Stimulated activated CD8-positive, alpha-beta memory T cell treated with anti-CD3 and anti-CD28 coated beads, Interleukin-7, amount 100 ng/mL, for 4 hours (primary cell): ENCODE data around the gene RAB21.

ENCODE experiments used
- DNase-seq, 2 donors: peaks; one replicate each; pipeline ENCODE4 v3.0.0-alpha.2; 2020; ENCODE audit warnings: low read depth in 2 of 2

Gene RAB21

GRCh38 chr12:71754461-71755145 lies at the start of gene RAB21:
Gene RAB21 (plus strand): TSS chr12:71754863. CDS start chr12:71755130, 267 bp downstream.
- DNase-seq = peak; percentile 96 to 99

GRCh38 chr12:71704920-71705319 lies 49.7 kb upstream of the RAB21 start:
- DNase-seq = no peak

GRCh38 chr12:71708658-71709057 lies 46.0 kb upstream of the RAB21 start:
- DNase-seq = no peak

GRCh38 chr12:71710276-71711125 lies 44.2 kb upstream of the RAB21 start:
- no peak for DNase-seq

- DNase-seq = no peak
Observed at GRCh38 chr12:71718611-71719010, 36.1 kb upstream of the RAB21 start.

GRCh38 chr12:71719647-71720370 lies 34.9 kb upstream of the RAB21 start:
- DNase-seq = no peak

- no peak for DNase-seq
Observed at GRCh38 chr12:71721783-71722505, 32.7 kb upstream of the RAB21 start.

GRCh38 chr12:71725011-71725410 lies 29.7 kb upstream of the RAB21 start:
- no peak for DNase-seq

GRCh38 chr12:71726548-71726947 lies 28.1 kb upstream of the RAB21 start:
- no peak for DNase-seq

GRCh38 chr12:71727958-71728357 lies 26.7 kb upstream of the RAB21 start:
- DNase-seq = no peak

- no peak for DNase-seq
Observed at GRCh38 chr12:71730936-71731335, 23.7 kb upstream of the RAB21 start.

GRCh38 chr12:71731439-71732356 lies 23.0 kb upstream of the RAB21 start:
- no peak for DNase-seq

GRCh38 chr12:71732357-71732712 lies 22.3 kb upstream of the RAB21 start:
- DNase-seq = no peak

- DNase-seq = no peak
Observed at GRCh38 chr12:71737197-71737596, 17.5 kb upstream of the RAB21 start.

GRCh38 chr12:71742998-71743397 lies 11.7 kb upstream of the RAB21 start:
- no peak for DNase-seq

GRCh38 chr12:71744522-71745300 lies 10.0 kb upstream of the RAB21 start:
- no peak for DNase-seq

GRCh38 chr12:71746974-71747611 lies 7.6 kb upstream of the RAB21 start:
- peak; percentile 15 to 17 for DNase-seq

- no peak for DNase-seq
Observed at GRCh38 chr12:71748081-71748850, 6.4 kb upstream of the RAB21 start.

GRCh38 chr12:71749666-71750065 lies 5.0 kb upstream of the RAB21 start:
- DNase-seq = no peak
